GM19468 (cell line): ENCODE data around the gene ARF1.

ENCODE experiments used
- ATAC-seq: cut with Tn5 transposase; IDR thresholded peaks from one replicate; pipeline ENCODE4 v1.9.1; 2021; ENCODE audit warnings: mild to moderate bottlenecking, moderate library complexity, moderate number of reproducible peaks; ENCODE audit not compliant: unreplicated experiment; ENCODE audit errors: extremely low read depth

Gene ARF1

GRCh38 chr1:228112617-228113016 is 30.1 kb downstream of the ARF1 start:
- no peak for ATAC-seq

GRCh38 chr1:228114827-228115226 is 32.3 kb downstream of the ARF1 start:
- ATAC-seq, result no peak

- no peak for ATAC-seq
Observed at GRCh38 chr1:228117335-228117734, 34.8 kb downstream of the ARF1 start.

GRCh38 chr1:228118040-228118439 is 35.5 kb downstream of the ARF1 start:
- no peak for ATAC-seq

GRCh38 chr1:228120351-228120750 is 37.8 kb downstream of the ARF1 start:
- no peak for ATAC-seq

GRCh38 chr1:228120857-228121489 is 38.5 kb downstream of the ARF1 start:
- no peak for ATAC-seq

- no peak for ATAC-seq
Observed at GRCh38 chr1:228122921-228123441, 40.5 kb downstream of the ARF1 start.

- no peak for ATAC-seq
Observed at GRCh38 chr1:228123505-228123904, 41.0 kb downstream of the ARF1 start.

- ATAC-seq, result no peak
Observed at GRCh38 chr1:228125185-228125584, 42.7 kb downstream of the ARF1 start.

GRCh38 chr1:228131766-228132165 is 49.3 kb downstream of the ARF1 start:
- ATAC-seq, result no peak

GRCh38 chr1:228134591-228134990 is 52.1 kb downstream of the ARF1 start:
- no peak for ATAC-seq

- no peak for ATAC-seq
Observed at GRCh38 chr1:228136901-228137300, 54.4 kb downstream of the ARF1 start.

- no peak for ATAC-seq
Observed at GRCh38 chr1:228139406-228139930, 57.0 kb downstream of the ARF1 start.

GRCh38 chr1:228139931-228140723 is 57.6 kb downstream of the ARF1 start, which contains the start of gene GUK1:
Gene GUK1 (plus strand): TSS chr1:228140279. CDS start chr1:228140303, 24 bp downstream.
- peak; percentile 91 for ATAC-seq

GRCh38 chr1:228140724-228141225 is 58.3 kb downstream of the ARF1 start:
- no peak for ATAC-seq

- no peak for ATAC-seq
Observed at GRCh38 chr1:228141226-228142044, 58.9 kb downstream of the ARF1 start.

- ATAC-seq, result no peak
Observed at GRCh38 chr1:228142155-228142691, 59.7 kb downstream of the ARF1 start.

GRCh38 chr1:228142701-228143136 is 60.2 kb downstream of the ARF1 start:
- ATAC-seq, result no peak

- no peak for ATAC-seq
Observed at GRCh38 chr1:228143480-228144192, 61.1 kb downstream of the ARF1 start.
